Osteocyte (in vitro differentiated cells): ENCODE measurements around the gene WDR41. TPM values are rescaled to one million over a fixed set of nuclear protein-coding genes. Genes with fewer than 3 reads are reported as not detected.

Experiments
- DNase-seq: peaks from one replicate; pipeline ENCODE4 v3.0.0; 2021; ENCODE audit warnings: mixed read lengths; ENCODE audit not compliant: unreplicated experiment; ENCODE audit errors: extremely low spot score
- H3K27ac Mint-ChIP-seq: one replicate; pipeline ENCODE4 v1.8.0; 2021; ENCODE audit warnings: mild to moderate bottlenecking, mixed read lengths; ENCODE audit not compliant: unreplicated experiment
- H3K27me3 Mint-ChIP-seq: one replicate; pipeline ENCODE4 v1.8.0; 2021; ENCODE audit warnings: mixed read lengths; ENCODE audit not compliant: unreplicated experiment
- H3K36me3 Mint-ChIP-seq: one replicate; pipeline ENCODE4 v1.8.0; 2021; ENCODE audit warnings: mixed read lengths; ENCODE audit not compliant: unreplicated experiment
- H3K4me1 Mint-ChIP-seq: one replicate; pipeline ENCODE4 v1.8.0; 2021; ENCODE audit warnings: mixed read lengths; ENCODE audit not compliant: unreplicated experiment
- H3K4me3 Mint-ChIP-seq: one replicate; pipeline ENCODE4 v1.8.0; 2021; ENCODE audit warnings: mild to moderate bottlenecking, moderate library complexity, mixed read lengths; ENCODE audit not compliant: unreplicated experiment
- H3K9me3 Mint-ChIP-seq: one replicate; pipeline ENCODE4 v1.8.0; 2021; ENCODE audit warnings: mixed read lengths; ENCODE audit not compliant: unreplicated experiment
- total RNA-seq: library from RNA; stranded (reverse); gene quantifications from 2 replicates; pipeline ENCODE4 v1.2.1, GENCODE V29; 2021
- TF ChIP-seq, protein P1 (sequence below): fragments of 200-600 bp; sonication (generic); IDR thresholded peaks from 2 replicates; pipeline ENCODE4 v1.5.0; 2021; ENCODE audit warnings: antibody characterized with exemption, mild to moderate bottlenecking, moderate library complexity

Gene WDR41
- total RNA-seq, 1 donor from 2014 or later, result 74.6 TPM

GRCh38 chr5:77413049-77413448 lies 79.1 kb downstream of the WDR41 start:
- no peaks in the 10 kb centered on the region for H3K9me3 Mint-ChIP-seq
- no peak for DNase-seq
- H3K27me3 Mint-ChIP-seq, result no peaks in the 10 kb centered on the region
- no peaks in the 10 kb centered on the region for H3K36me3 Mint-ChIP-seq
- TF ChIP-seq, protein P1, sequence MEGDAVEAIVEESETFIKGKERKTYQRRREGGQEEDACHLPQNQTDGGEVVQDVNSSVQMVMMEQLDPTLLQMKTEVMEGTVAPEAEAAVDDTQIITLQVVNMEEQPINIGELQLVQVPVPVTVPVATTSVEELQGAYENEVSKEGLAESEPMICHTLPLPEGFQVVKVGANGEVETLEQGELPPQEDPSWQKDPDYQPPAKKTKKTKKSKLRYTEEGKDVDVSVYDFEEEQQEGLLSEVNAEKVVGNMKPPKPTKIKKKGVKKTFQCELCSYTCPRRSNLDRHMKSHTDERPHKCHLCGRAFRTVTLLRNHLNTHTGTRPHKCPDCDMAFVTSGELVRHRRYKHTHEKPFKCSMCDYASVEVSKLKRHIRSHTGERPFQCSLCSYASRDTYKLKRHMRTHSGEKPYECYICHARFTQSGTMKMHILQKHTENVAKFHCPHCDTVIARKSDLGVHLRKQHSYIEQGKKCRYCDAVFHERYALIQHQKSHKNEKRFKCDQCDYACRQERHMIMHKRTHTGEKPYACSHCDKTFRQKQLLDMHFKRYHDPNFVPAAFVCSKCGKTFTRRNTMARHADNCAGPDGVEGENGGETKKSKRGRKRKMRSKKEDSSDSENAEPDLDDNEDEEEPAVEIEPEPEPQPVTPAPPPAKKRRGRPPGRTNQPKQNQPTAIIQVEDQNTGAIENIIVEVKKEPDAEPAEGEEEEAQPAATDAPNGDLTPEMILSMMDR, result no peak
- no peak overlapping the region for H3K27ac Mint-ChIP-seq
- no peak overlapping the region for H3K4me3 Mint-ChIP-seq
- peaks cover 9% of the 10 kb centered on the region for H3K4me1 Mint-ChIP-seq

DNA sequence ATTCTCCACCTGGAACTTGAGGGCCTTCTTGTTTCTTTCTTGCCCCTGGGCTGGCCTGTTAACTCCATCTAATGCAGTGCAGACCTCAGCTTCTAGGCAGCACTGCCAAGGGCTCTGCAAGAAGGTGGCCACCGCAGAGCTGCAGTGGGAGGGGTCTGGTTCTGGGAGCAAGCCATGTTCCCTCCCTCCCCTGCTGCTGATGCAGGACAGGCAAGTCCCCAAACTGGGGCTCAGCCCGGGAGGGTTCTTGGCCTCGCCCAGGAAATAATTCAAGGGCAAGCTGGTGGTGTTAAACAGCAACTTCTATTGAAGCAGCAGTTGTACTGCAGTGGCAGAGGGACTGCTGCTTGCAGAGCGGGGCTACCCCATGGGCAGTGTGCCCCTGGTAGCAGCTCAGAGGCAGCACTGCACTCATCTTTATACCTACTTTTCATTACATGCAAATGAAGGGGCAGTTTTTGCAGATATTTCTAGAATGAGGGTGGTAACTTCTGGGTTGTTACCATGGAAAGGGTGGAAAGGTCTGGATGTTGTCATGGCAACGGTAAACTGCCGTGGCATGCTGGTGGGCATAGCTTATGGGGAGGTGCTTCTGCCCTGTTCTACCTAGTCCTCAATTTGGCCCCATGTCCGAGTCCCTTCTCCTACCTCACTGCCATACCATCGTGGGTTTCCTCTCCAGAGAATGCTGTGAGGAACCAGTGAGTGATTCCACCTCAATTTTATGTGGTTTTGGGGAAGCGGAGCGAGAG lies 82.1 kb downstream of the WDR41 start:
- TF ChIP-seq, protein P1, result no peak
- no peak for DNase-seq
- no peak overlapping the region for H3K27ac Mint-ChIP-seq
- peaks cover 11% of the 10 kb centered on the region for H3K4me1 Mint-ChIP-seq
- H3K36me3 Mint-ChIP-seq, result no peaks in the 10 kb centered on the region
- H3K27me3 Mint-ChIP-seq, result no peaks in the 10 kb centered on the region
- H3K9me3 Mint-ChIP-seq, result no peaks in the 10 kb centered on the region
- no peak overlapping the region for H3K4me3 Mint-ChIP-seq

DNA sequence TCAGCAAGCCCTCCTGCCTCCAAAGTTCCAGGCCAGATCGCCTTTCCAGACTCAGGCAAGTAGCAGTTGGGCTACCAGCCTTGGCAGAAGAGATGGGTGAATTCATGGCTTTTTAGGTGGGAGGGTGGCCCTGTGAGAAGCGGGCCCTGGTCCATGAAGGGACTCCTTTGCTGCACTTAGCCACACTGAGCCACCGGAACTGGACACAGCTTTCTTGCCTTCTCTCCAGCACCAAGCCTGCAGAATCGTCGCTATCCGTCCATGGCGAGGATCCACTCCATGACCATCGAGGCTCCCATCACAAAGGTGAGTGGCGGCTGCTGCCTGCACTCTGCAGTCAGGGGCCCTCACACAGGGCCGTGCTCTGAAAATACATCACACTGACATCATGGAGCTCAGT lies 85.0 kb downstream of the WDR41 start:
- Mint-ChIP-seq H3K4me3 (no peak overlapping the region), H3K9me3 (no peaks in the 10 kb centered on the region), H3K4me1 (peaks cover 17% of the 10 kb centered on the region), H3K27ac (no peak overlapping the region), H3K27me3 (no peaks in the 10 kb centered on the region), H3K36me3 (no peaks in the 10 kb centered on the region)
- TF ChIP-seq, protein P1, result no peak
- no peak for DNase-seq

GRCh38 chr5:77402796-77403195 lies 89.3 kb downstream of the WDR41 start:
- H3K4me1 Mint-ChIP-seq, result peaks cover 28% of the 10 kb centered on the region

DNA sequence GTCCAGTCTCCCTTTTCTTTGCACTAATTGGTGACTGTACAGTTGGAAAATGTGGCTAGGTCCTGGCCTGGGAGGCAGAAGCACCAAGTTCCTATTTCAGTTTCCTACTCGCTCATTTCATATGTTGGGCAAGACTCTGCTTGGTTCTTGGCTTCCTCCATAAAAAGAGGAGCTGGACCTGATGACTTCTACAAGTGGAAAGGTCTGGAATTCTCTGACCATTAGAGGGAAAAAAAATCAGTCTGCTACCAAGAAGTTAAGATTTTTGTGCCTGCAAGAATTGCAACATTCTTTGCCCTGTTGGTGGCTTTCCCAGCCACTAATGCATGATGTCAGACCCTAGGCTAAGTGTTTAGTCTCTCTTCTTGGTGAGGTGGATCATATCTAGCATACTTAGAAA lies 91.5 kb downstream of the WDR41 start:
- peaks cover 28% of the 10 kb centered on the region for H3K4me1 Mint-ChIP-seq
- H3K27ac Mint-ChIP-seq, result no peak overlapping the region

More at GRCh38 chr5:77402796-77403195, 89.3 kb downstream of the WDR41 start:
- Mint-ChIP-seq H3K4me3 (no peak overlapping the region), H3K9me3 (no peaks in the 10 kb centered on the region), H3K27ac (no peak overlapping the region), H3K27me3 (no peaks in the 10 kb centered on the region), H3K36me3 (no peaks in the 10 kb centered on the region)
- TF ChIP-seq, protein P1, result no peak
- DNase-seq, result no peak

More for the DNA sequence above, 91.5 kb downstream of the WDR41 start:
- Mint-ChIP-seq H3K9me3 (no peaks in the 10 kb centered on the region), H3K27me3 (no peaks in the 10 kb centered on the region), H3K36me3 (no peaks in the 10 kb centered on the region), H3K4me3 (no peak overlapping the region)
- TF ChIP-seq, protein P1, result no peak
- DNase-seq, result no peak
